ENCODE results near the gene WFS1. TPM values are rescaled to one million over a fixed set of nuclear protein-coding genes. Genes with fewer than 3 reads are reported as not detected.

WFS1 gene
- polyA plus RNA-seq, 1 of the 3 experiments (the other 2 are of a cell fraction): 18.7 TPM

DNA sequence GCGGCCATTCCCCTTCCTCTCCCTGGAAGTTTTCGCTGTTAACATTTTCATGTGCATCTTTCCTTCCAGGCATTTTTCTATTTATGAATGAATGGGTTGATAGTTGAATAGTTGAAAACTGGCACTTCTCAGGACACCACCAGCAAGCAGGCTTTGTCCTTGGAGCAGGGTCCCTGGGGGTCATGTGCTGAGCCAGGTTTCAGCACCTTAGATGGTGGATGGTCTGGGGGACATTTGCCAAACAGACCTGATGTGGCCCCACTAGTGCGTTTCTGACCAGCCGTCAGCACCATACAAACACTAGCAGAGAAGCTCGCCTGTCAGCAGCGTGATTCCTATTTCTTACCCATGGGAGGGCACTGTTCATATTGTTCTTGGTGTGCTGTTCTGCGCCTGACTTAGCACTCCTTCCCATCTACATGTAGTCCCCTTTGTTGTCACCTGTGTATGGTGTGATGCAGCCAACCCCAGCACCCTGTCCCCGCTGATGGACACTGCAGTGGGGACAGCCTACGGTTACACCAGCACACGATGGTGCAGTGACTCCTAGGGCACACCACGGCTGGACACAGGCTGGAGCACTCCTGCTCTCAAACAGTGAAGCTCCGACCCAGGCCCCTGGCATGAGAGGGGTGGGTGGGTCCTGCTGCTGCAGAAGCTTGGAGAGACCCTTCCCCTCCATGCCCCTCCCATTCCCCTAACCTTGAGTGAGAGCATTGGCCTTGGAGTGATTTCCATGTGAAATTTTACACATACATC lies 27.2 kb upstream of the WFS1 start (continued):
- TF ChIP-seq FOXM1 (IDR thresholded peaks at IDR 0.05; ENCODE audit: low read depth): no peak

DNA sequence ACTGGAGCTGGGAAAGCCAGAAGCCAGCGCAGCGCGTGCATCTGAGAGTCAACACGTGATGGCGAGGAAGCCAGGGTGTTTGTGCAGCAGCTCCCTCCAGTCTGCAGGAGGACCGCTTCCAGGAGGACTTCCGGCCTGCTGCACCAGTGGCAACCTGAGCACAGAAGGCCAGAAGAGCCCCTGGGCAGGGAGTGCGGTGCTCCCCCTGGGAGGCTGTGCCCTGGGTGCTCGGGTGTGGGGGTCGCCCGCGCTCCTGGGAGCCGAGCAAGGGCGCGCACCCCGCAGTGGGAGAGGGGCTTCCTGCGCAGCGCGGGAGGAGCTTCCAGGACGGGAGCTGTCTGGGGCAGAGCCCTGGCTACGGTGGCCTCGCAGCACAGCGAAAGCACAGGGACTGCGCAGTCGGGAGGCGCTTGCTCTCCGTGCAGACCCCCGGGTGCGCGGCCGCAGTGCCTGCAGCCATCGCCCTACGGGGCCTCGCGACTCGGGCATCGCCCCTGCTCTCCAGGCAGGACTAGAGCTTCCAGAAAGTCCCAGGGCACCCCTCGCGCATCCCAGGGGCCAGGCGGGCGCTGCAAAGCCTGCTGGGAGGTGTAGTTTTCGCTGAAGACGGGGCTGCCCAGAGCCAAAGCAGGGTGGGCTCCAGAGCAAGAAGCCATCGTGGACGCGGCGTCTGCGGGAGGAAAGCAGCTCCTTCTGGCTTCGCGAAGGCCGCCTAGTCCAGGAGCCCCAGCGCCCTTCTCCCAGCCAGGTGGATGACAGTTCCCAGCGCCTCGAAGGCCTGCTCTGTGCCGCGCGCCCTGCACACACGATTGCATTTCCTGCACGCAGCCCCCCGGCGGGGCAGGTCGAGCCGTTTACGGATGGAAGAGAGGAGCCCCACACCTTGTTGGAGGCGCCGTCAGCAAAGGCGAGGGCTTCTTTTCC lies 24.1 kb upstream of the WFS1 start:
- no peak overlapping the region; a peak in 1 of 4 replicates for H3K4me3 ChIP-seq (ENCODE audit: low read depth in 2 of 2, low read length in 1 of 2)
- ChIA-PET CTCF (interaction anchor here (0.5 to 37.6 kb wide), 11 partner anchors 16 to 1484 kb away, joined by 3 to 1048 read pairs (median 4); partner anchors contain the start of gene WFS1), POLR2A (interaction anchor here (1.1 kb wide), 1 partner anchor 22 kb away, joined by 3 read pairs; no protein-coding TSS in a partner anchor)
- peak overlapping the region in 1 of 2 experiments; percentile 62; a peak in 2 of 4 replicates for H3K27ac ChIP-seq (ENCODE audit: low read depth in 2 of 2, low read length in 1 of 2)
- H3K4me1 ChIP-seq (ENCODE audit: control insufficient read depth in 1 of 2, insufficient read depth in 2 of 2, low read depth in 1 of 2, low read length in 1 of 2): peaks cover 0 to 32% of the 10 kb centered on the region in 2 experiments; a peak in 2 of 4 replicates
- no peak overlapping the region for H3K4me2 ChIP-seq
- no peaks in the 10 kb centered on the region for H3K9me3 ChIP-seq
- H3F3A ChIP-seq (replicated peaks; ENCODE audit: insufficient read depth): no peaks in the 10 kb centered on the region
- H3K36me3 ChIP-seq (replicated peaks in 1 of 2; ENCODE audit: control insufficient read depth in 1 of 2, insufficient read depth in 2 of 2, low read length in 1 of 2): no peaks in the 10 kb centered on the region
- no peaks in the 10 kb centered on the region for H3K9me2 ChIP-seq
- no peaks in the 10 kb centered on the region for H4K20me1 ChIP-seq (ENCODE audit: insufficient read depth)
- DNase-seq: peak; percentile 79
- H3K27me3 ChIP-seq (ENCODE audit: insufficient read depth): no peaks in the 10 kb centered on the region; the same call in 1 of the 2 replicates
- no peak overlapping the region for H3K9ac ChIP-seq
- H3K79me2 ChIP-seq (ENCODE audit: insufficient read depth): no peaks in the 10 kb centered on the region
- TF ChIP-seq RCOR1 (IDR thresholded peaks at IDR 0.05; ENCODE audit: low read length) (no peak), TEAD4 (IDR thresholded peaks at IDR 0.05; ENCODE audit: borderline replicate concordance, insufficient read depth) (no peak), EZH2phosphoT487 (IDR thresholded peaks at IDR 0.05; ENCODE audit: borderline replicate concordance, low read depth) (no peak), FOXJ3 (CRISPR knock-in tag; IDR thresholded peaks at IDR 0.05) (no peak; the same call in 1 of the 2 replicates), TCF12 (IDR thresholded peaks at IDR 0.05) (no peak), CHD2 (IDR thresholded peaks at IDR 0.05; ENCODE audit: low read length, partially characterized antibody) (no peak), ELF1 (IDR thresholded peaks at IDR 0.05) (no peak), MXI1 (IDR thresholded peaks at IDR 0.05; ENCODE audit: low read depth, low read length) (no peak), SMC3 (IDR thresholded peaks at IDR 0.05; ENCODE audit: low read depth, low read length) (no peak), NRF1 (IDR thresholded peaks at IDR 0.05; ENCODE audit: low read depth, low read length) (no peak), SIN3A (IDR thresholded peaks at IDR 0.05; ENCODE audit: borderline replicate concordance, low read depth, low read length) (no peak), NFIC (IDR thresholded peaks at IDR 0.05; ENCODE audit: borderline replicate concordance) (no peak), RFX5 (IDR thresholded peaks at IDR 0.05; ENCODE audit: low read length) (no peak), JUND (IDR thresholded peaks at IDR 0.05) (no peak), EP300 (IDR thresholded peaks at IDR 0.05; ENCODE audit: borderline replicate concordance in 1 of 2, low read depth in 1 of 2, low read length in 1 of 2) (no peak), GATA2 (CRISPR knock-in tag; IDR thresholded peaks at IDR 0.05) (no peak), FOSL2 (IDR thresholded peaks at IDR 0.05; ENCODE audit: borderline replicate concordance, low read depth) (no peak)
- TF ChIP-seq, protein P1, sequence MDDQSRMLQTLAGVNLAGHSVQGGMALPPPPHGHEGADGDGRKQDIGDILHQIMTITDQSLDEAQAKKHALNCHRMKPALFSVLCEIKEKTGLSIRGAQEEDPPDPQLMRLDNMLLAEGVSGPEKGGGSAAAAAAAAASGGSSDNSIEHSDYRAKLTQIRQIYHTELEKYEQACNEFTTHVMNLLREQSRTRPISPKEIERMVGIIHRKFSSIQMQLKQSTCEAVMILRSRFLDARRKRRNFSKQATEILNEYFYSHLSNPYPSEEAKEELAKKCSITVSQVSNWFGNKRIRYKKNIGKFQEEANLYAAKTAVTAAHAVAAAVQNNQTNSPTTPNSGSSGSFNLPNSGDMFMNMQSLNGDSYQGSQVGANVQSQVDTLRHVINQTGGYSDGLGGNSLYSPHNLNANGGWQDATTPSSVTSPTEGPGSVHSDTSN (IDR thresholded peaks at IDR 0.05): no peak
- TF ChIP-seq, protein P2, sequence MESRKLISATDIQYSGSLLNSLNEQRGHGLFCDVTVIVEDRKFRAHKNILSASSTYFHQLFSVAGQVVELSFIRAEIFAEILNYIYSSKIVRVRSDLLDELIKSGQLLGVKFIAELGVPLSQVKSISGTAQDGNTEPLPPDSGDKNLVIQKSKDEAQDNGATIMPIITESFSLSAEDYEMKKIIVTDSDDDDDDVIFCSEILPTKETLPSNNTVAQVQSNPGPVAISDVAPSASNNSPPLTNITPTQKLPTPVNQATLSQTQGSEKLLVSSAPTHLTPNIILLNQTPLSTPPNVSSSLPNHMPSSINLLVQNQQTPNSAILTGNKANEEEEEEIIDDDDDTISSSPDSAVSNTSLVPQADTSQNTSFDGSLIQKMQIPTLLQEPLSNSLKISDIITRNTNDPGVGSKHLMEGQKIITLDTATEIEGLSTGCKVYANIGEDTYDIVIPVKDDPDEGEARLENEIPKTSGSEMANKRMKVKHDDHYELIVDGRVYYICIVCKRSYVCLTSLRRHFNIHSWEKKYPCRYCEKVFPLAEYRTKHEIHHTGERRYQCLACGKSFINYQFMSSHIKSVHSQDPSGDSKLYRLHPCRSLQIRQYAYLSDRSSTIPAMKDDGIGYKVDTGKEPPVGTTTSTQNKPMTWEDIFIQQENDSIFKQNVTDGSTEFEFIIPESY (IDR thresholded peaks at IDR 0.05; ENCODE audit: borderline replicate concordance, low read depth): no peak
- TF ChIP-seq, protein P3, sequence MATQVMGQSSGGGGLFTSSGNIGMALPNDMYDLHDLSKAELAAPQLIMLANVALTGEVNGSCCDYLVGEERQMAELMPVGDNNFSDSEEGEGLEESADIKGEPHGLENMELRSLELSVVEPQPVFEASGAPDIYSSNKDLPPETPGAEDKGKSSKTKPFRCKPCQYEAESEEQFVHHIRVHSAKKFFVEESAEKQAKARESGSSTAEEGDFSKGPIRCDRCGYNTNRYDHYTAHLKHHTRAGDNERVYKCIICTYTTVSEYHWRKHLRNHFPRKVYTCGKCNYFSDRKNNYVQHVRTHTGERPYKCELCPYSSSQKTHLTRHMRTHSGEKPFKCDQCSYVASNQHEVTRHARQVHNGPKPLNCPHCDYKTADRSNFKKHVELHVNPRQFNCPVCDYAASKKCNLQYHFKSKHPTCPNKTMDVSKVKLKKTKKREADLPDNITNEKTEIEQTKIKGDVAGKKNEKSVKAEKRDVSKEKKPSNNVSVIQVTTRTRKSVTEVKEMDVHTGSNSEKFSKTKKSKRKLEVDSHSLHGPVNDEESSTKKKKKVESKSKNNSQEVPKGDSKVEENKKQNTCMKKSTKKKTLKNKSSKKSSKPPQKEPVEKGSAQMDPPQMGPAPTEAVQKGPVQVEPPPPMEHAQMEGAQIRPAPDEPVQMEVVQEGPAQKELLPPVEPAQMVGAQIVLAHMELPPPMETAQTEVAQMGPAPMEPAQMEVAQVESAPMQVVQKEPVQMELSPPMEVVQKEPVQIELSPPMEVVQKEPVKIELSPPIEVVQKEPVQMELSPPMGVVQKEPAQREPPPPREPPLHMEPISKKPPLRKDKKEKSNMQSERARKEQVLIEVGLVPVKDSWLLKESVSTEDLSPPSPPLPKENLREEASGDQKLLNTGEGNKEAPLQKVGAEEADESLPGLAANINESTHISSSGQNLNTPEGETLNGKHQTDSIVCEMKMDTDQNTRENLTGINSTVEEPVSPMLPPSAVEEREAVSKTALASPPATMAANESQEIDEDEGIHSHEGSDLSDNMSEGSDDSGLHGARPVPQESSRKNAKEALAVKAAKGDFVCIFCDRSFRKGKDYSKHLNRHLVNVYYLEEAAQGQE (IDR thresholded peaks at IDR 0.05; ENCODE audit: low read depth, low read length): no peak
- 35% methylated on average over 16 of the region's 67 CpGs for WGBS (ENCODE audit: low lambda C conversion rate)
- H2AFZ ChIP-seq (ENCODE audit: low read depth): no peak overlapping the region
